ENCODE data around the gene FNBP1. TPM values are rescaled to one million over a fixed set of nuclear protein-coding genes. Genes with fewer than 3 reads are reported as not detected.

Gene FNBP1
- total and polyA plus RNA-seq, 2 of the 13 experiments (the other 11 are each of a cell fraction or from before 2014, with no cell fraction given): 5.4 to 19.5 TPM

- DNase-seq (ENCODE audit: low spot score) (no peak), FAIRE-seq (no peak), ATAC-seq (no peak)
- in situ Hi-C loops (cut with HindIII; ENCODE audit: extremely low pct_ligation_motif_present, low pct_unique_long_range_greater_than_20kb): no loop called here
- H3K9me3 ChIP-seq (ENCODE audit: low read length): no peaks in the 10 kb centered on the region
- H3K4me2 ChIP-seq (ENCODE audit: low read depth, low read length): no peak overlapping the region
- H3K27me3 ChIP-seq (ENCODE audit: control insufficient read depth in 1 of 2, insufficient read depth in 2 of 2, low read length in 2 of 2): no peaks in the 10 kb centered on the region
- no peaks in the 10 kb centered on the region for H4K20me1 ChIP-seq (ENCODE audit: insufficient read depth, low read length)
- no peak for TF ChIP-seq KLF9 (CRISPR knock-in tag; IDR thresholded peaks at IDR 0.05; ENCODE audit: low read depth)
- TF ChIP-seq RBM22 (optimal IDR thresholded peaks at IDR 0.05; ENCODE audit: low read length): no peak
- TF ChIP-seq ZNF737 (CRISPR knock-in tag; IDR thresholded peaks at IDR 0.05; ENCODE audit: borderline replicate concordance): no peak
- TF ChIP-seq SNRNP70 (IDR thresholded peaks at IDR 0.05; ENCODE audit: low read depth, low read length): no peak
- TF ChIP-seq NFRKB (IDR thresholded peaks at IDR 0.05): no peak
- TF ChIP-seq ZNF232 (CRISPR knock-in tag; IDR thresholded peaks at IDR 0.05; ENCODE audit: borderline replicate concordance): no peak
- TF ChIP-seq ZNF7 (CRISPR knock-in tag; IDR thresholded peaks at IDR 0.05): no peak
- TF ChIP-seq NAIF1 (CRISPR knock-in tag; IDR thresholded peaks at IDR 0.05; ENCODE audit: borderline replicate concordance): no peak
- no peak for TF ChIP-seq MAFG (CRISPR knock-in tag; IDR thresholded peaks at IDR 0.05)
- TF ChIP-seq ZMAT3 (CRISPR knock-in tag; conservative IDR thresholded peaks at IDR 0.05): no peak
- TF ChIP-seq REXO4 (CRISPR knock-in tag; IDR thresholded peaks at IDR 0.05; ENCODE audit: borderline replicate concordance): no peak
- TF ChIP-seq ZNF30 (CRISPR knock-in tag; IDR thresholded peaks at IDR 0.05): no peak
- no peak for TF ChIP-seq CAMTA2 (CRISPR knock-in tag; IDR thresholded peaks at IDR 0.05; ENCODE audit: borderline replicate concordance)
- TF ChIP-seq HIC2 (CRISPR knock-in tag; IDR thresholded peaks at IDR 0.05; ENCODE audit: low read depth): no peak
- no peak for TF ChIP-seq ZNF780A (CRISPR knock-in tag; IDR thresholded peaks at IDR 0.05)
- no peak overlapping the region for H3K27ac ChIP-seq (ENCODE audit: extremely low read length, insufficient read depth, low read length)
- intact Hi-C loops (cut with micrococcal nuclease; ENCODE audit: unreplicated experiment): no loop called here
- ChIA-PET POLR2A (no interaction called here), CTCF (ENCODE audit: low intra/inter-chr PET ratio, low total read pairs) (no interaction called here)
- H3K9ac ChIP-seq (ENCODE audit: insufficient read depth, low read depth, low read length): no peak overlapping the region
- H3K4me3 ChIP-seq (replicated peaks in 1 of 3; ENCODE audit: insufficient read depth in 1 of 3, low read depth in 2 of 3, low read length in 3 of 3): no peak overlapping the region
- H2AFZ ChIP-seq (ENCODE audit: low read length): no peak overlapping the region
- no TSS peak for BruUV-seq (replicated peaks)
- 0 out of 5 replicates have a peak, but pooled peaks cover 0 to 2% of the 10 kb centered on the region in 2 experiments for H3K36me3 ChIP-seq (replicated peaks in 1 of 2; ENCODE audit: control insufficient read depth in 1 of 2, insufficient read depth in 2 of 2, low read length in 2 of 2)
- no peaks in the 10 kb centered on the region for H3K4me1 ChIP-seq (ENCODE audit: insufficient read depth, low read length)
- H3K79me2 ChIP-seq (ENCODE audit: insufficient read depth, low read length): no peaks in the 10 kb centered on the region
- WGBS (ENCODE audit: low lambda C conversion rate): 59% methylated on average over 2 of the region's 2 CpGs
Measured at GRCh38 chr9:129845373-129845772, 197.6 kb downstream of the FNBP1 start.
